ENCODE measurements around the gene PDK1. TPM values are rescaled to one million over a fixed set of nuclear protein-coding genes. Genes with fewer than 3 reads are reported as not detected.

PDK1 gene
- total and polyA plus RNA-seq, 2 experiments from 2014 or later = 25.6 to 42.0 TPM

DNA sequence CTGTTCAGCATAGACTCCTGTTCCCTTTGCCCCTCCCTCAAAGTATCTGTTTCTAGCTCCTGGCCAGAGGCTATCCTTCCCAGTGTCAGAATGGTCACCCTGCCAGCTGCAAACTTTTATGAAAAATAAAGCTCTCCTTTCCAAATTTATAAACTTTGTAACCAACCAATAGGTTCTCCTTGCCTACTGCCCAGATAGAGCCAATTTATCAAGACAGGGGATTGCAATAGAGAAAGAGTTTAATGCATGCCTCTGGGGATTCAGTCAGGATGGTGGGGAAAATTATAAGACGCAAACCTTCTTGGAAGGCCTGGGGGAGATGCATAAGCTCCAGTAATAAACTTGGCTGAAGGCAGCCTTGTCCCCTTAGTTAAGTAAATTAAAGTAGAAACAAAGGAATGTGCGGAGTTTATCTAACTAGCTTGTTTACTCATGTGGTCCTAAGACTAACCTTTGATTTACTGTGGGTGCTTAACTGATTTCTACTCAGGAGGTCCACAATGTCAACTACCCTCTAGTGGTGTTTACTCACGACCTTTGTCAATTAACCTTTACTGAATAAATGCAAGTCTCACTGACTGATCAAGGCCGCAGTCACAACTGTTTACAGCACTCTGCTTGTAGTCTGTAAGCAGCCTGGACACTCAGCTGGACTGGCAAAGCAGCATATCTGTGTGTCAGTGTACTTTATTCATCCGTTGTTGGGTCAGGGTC is 42.9 kb upstream of the PDK1 start:
- Mint-ChIP-seq H3K9me3 (peaks cover 46% of the 10 kb centered on the region), H3K27ac (no peak overlapping the region), H3K4me1 (no peaks in the 10 kb centered on the region), H3K4me3 (no peak overlapping the region), H3K27me3 (ENCODE audit: insufficient read depth, low read depth, poor library complexity) (peaks cover 10% of the 10 kb centered on the region), H3K36me3 (ENCODE audit: low read depth) (peaks cover 48% of the 10 kb centered on the region)
- Histone ChIP-seq H3K27ac (ENCODE audit: low read depth) (no peak overlapping the region), H3K4me2 (no peak overlapping the region), H3K79me2 (replicated peaks; ENCODE audit: insufficient read depth) (no peaks in the 10 kb centered on the region), H3K36me3 (ENCODE audit: insufficient read depth) (peaks cover 7% of the 10 kb centered on the region), H3K4me3 (no peak overlapping the region), H2AFZ (no peak overlapping the region), H3K27me3 (ENCODE audit: insufficient read depth) (no peaks in the 10 kb centered on the region), H4K20me1 (replicated peaks; ENCODE audit: insufficient read depth) (no peaks in the 10 kb centered on the region), H3F3A (replicated peaks; ENCODE audit: low read depth) (no peaks in the 10 kb centered on the region), H3K4me1 (ENCODE audit: insufficient read depth) (no peaks in the 10 kb centered on the region), H3K9me2 (ENCODE audit: insufficient read depth) (no peaks in the 10 kb centered on the region)
- DNase-seq (ENCODE audit: low spot score) = no peak
- ATAC-seq = no peak
- TF ChIP-seq CREB1 (CRISPR knock-in tag; IDR thresholded peaks at IDR 0.05; ENCODE audit: low read depth) (no peak), NANOG (IDR thresholded peaks at IDR 0.05; ENCODE audit: borderline replicate concordance) (no peak), POLR2AphosphoS5 (IDR thresholded peaks at IDR 0.05; ENCODE audit: low read depth) (no peak), CTCF (conservative IDR thresholded peaks at IDR 0.05; ENCODE audit: low read depth in 2 of 2) (no peak), EZH2 (IDR thresholded peaks at IDR 0.05; ENCODE audit: low read depth, unreplicated experiment) (no peak), ZNF114 (CRISPR knock-in tag; IDR thresholded peaks at IDR 0.05) (no peak), STAT1 (IDR thresholded peaks at IDR 0.05; ENCODE audit: unreplicated experiment) (no peak), EZH2phosphoT487 (IDR thresholded peaks at IDR 0.05; ENCODE audit: unreplicated experiment) (no peak), ZNF331 (CRISPR knock-in tag; IDR thresholded peaks at IDR 0.05; ENCODE audit: low read depth) (no peak), JUNB (IDR thresholded peaks at IDR 0.05; ENCODE audit: unreplicated experiment) (no peak)
- TF ChIP-seq, protein P1, sequence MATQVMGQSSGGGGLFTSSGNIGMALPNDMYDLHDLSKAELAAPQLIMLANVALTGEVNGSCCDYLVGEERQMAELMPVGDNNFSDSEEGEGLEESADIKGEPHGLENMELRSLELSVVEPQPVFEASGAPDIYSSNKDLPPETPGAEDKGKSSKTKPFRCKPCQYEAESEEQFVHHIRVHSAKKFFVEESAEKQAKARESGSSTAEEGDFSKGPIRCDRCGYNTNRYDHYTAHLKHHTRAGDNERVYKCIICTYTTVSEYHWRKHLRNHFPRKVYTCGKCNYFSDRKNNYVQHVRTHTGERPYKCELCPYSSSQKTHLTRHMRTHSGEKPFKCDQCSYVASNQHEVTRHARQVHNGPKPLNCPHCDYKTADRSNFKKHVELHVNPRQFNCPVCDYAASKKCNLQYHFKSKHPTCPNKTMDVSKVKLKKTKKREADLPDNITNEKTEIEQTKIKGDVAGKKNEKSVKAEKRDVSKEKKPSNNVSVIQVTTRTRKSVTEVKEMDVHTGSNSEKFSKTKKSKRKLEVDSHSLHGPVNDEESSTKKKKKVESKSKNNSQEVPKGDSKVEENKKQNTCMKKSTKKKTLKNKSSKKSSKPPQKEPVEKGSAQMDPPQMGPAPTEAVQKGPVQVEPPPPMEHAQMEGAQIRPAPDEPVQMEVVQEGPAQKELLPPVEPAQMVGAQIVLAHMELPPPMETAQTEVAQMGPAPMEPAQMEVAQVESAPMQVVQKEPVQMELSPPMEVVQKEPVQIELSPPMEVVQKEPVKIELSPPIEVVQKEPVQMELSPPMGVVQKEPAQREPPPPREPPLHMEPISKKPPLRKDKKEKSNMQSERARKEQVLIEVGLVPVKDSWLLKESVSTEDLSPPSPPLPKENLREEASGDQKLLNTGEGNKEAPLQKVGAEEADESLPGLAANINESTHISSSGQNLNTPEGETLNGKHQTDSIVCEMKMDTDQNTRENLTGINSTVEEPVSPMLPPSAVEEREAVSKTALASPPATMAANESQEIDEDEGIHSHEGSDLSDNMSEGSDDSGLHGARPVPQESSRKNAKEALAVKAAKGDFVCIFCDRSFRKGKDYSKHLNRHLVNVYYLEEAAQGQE (IDR thresholded peaks at IDR 0.05; ENCODE audit: unreplicated experiment) = no peak
- TF ChIP-seq, protein P2, sequence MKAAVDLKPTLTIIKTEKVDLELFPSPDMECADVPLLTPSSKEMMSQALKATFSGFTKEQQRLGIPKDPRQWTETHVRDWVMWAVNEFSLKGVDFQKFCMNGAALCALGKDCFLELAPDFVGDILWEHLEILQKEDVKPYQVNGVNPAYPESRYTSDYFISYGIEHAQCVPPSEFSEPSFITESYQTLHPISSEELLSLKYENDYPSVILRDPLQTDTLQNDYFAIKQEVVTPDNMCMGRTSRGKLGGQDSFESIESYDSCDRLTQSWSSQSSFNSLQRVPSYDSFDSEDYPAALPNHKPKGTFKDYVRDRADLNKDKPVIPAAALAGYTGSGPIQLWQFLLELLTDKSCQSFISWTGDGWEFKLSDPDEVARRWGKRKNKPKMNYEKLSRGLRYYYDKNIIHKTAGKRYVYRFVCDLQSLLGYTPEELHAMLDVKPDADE (IDR thresholded peaks at IDR 0.05) = no peak
- TF ChIP-seq, protein P3, sequence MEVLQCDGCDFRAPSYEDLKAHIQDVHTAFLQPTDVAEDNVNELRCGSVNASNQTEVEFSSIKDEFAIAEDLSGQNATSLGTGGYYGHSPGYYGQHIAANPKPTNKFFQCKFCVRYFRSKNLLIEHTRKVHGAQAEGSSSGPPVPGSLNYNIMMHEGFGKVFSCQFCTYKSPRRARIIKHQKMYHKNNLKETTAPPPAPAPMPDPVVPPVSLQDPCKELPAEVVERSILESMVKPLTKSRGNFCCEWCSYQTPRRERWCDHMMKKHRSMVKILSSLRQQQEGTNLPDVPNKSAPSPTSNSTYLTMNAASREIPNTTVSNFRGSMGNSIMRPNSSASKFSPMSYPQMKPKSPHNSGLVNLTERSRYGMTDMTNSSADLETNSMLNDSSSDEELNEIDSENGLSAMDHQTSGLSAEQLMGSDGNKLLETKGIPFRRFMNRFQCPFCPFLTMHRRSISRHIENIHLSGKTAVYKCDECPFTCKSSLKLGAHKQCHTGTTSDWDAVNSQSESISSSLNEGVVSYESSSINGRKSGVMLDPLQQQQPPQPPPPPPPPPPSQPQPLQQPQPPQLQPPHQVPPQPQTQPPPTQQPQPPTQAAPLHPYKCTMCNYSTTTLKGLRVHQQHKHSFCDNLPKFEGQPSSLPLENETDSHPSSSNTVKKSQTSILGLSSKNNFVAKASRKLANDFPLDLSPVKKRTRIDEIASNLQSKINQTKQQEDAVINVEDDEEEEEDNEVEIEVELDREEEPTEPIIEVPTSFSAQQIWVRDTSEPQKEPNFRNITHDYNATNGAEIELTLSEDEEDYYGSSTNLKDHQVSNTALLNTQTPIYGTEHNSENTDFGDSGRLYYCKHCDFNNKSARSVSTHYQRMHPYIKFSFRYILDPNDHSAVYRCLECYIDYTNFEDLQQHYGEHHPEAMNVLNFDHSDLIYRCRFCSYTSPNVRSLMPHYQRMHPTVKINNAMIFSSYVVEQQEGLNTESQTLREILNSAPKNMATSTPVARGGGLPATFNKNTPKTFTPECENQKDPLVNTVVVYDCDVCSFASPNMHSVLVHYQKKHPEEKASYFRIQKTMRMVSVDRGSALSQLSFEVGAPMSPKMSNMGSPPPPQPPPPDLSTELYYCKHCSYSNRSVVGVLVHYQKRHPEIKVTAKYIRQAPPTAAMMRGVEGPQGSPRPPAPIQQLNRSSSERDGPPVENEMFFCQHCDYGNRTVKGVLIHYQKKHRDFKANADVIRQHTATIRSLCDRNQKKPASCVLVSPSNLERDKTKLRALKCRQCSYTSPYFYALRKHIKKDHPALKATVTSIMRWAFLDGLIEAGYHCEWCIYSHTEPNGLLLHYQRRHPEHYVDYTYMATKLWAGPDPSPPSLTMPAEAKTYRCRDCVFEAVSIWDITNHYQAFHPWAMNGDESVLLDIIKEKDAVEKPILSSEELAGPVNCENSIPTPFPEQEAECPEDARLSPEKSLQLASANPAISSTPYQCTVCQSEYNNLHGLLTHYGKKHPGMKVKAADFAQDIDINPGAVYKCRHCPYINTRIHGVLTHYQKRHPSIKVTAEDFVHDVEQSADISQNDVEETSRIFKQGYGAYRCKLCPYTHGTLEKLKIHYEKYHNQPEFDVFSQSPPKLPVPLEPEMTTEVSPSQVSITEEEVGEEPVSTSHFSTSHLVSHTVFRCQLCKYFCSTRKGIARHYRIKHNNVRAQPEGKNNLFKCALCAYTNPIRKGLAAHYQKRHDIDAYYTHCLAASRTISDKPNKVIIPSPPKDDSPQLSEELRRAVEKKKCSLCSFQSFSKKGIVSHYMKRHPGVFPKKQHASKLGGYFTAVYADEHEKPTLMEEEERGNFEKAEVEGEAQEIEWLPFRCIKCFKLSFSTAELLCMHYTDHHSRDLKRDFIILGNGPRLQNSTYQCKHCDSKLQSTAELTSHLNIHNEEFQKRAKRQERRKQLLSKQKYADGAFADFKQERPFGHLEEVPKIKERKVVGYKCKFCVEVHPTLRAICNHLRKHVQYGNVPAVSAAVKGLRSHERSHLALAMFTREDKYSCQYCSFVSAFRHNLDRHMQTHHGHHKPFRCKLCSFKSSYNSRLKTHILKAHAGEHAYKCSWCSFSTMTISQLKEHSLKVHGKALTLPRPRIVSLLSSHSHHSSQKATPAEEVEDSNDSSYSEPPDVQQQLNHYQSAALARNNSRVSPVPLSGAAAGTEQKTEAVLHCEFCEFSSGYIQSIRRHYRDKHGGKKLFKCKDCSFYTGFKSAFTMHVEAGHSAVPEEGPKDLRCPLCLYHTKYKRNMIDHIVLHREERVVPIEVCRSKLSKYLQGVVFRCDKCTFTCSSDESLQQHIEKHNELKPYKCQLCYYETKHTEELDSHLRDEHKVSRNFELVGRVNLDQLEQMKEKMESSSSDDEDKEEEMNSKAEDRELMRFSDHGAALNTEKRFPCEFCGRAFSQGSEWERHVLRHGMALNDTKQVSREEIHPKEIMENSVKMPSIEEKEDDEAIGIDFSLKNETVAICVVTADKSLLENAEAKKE (CRISPR knock-in tag; IDR thresholded peaks at IDR 0.05) = no peak
